ENCODE data around the gene C2orf15. TPM values are rescaled to one million over a fixed set of nuclear protein-coding genes. Genes with fewer than 3 reads are reported as not detected.
"Not testable (repeated sequence)": the region's sequence is repeated elsewhere in the genome, so short reads cannot be mapped to it uniquely, and the experiment has no call there.

Gene C2orf15
- total and polyA plus RNA-seq, 3 experiments from 2014 or later = 0.86 to 4.7 (median 0.92) TPM

DNA sequence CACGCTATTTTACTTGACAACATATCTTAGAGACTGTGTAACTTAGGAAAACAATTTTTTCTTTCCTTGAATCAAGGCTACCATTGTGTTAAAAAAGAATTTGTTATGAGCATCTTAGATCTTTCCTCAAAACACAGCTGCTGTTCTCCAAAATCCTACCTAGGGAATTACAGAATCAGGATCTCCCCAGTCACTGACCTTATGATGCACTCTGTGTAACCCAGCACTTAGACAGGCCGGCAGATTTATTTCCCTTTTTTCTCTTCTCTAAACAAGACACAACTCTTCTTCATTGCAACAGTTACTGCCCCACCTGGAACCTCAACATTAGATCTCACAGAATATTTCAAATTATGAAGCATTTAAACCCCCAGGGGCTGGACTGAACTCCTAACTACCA is 13.5 kb upstream of the C2orf15 start:
- Mint-ChIP-seq H3K4me1 (no peaks in the 10 kb centered on the region), H3K36me3 (peaks cover 23 to 86% (median 29%) of the 10 kb centered on the region in 3 donors), H3K27me3 (peaks cover 0 to 6% of the 10 kb centered on the region in 2 donors), H3K4me3 (no peak overlapping the region), H3K27ac (no peak overlapping the region), H3K9me3 (peaks cover 28 to 78% (median 53%) of the 10 kb centered on the region in 5 donors)
- no peak for DNase-seq
- Histone ChIP-seq H3K4me1 (ENCODE audit: insufficient read depth, low read length) (no peaks in the 10 kb centered on the region), H3K9me3 (ENCODE audit: low read length) (peaks cover 13% of the 10 kb centered on the region), H3K27ac (ENCODE audit: low read depth, low read length) (no peak overlapping the region), H3K36me3 (ENCODE audit: insufficient read depth, low read length) (no peaks in the 10 kb centered on the region), H3K4me3 (ENCODE audit: low read length) (no peak overlapping the region), H3K27me3 (ENCODE audit: insufficient read depth, low read length, poor library complexity, severe bottlenecking) (no peaks in the 10 kb centered on the region)
- ChIA-PET POLR2A (no interaction called here), CTCF (no interaction called here)

DNA sequence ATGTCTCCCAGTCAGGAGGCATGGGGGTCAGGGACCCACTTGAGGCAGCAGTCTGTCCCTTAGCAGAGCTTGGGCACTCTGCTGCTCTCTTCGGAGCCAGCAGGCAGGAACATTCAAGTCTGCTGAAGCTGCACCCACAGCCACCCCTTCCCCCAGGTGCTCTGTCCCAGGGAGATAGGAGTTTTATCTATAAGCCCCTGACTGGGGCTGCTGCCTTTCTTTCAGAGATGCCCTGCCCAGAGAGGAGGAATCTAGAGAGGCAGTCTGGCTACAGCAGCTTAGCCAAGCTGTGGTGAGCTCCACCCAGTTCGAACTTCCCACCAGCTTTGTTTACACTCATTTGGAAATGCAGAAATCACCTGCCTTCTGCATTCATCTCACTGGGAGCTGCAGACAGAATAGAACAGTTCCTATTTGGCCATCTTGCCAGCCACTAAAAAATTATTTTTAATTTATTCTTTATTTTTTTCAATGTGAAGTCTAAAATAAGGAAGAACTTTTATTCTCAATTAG is 6.4 kb upstream of the C2orf15 start:
- H3K27me3 Mint-ChIP-seq; H3K4me3 ChIP-seq (ENCODE audit: low read length); DNase-seq; POLR2A ChIA-PET; H3K36me3 ChIP-seq (ENCODE audit: insufficient read depth, low read length); CTCF ChIA-PET; H3K27ac Mint-ChIP-seq; H3K9me3 ChIP-seq (ENCODE audit: low read length); H3K27me3 ChIP-seq (ENCODE audit: insufficient read depth, low read length, poor library complexity, severe bottlenecking); H3K27ac ChIP-seq (ENCODE audit: low read depth, low read length); H3K4me3 Mint-ChIP-seq; H3K4me1 ChIP-seq (ENCODE audit: insufficient read depth, low read length): not testable (repeated sequence)
- Mint-ChIP-seq H3K9me3 (peaks cover 15 to 47% (median 36%) of the 10 kb centered on the region in 5 donors), H3K36me3 (peaks cover 7 to 51% (median 9%) of the 10 kb centered on the region in 3 donors), H3K4me1 (peaks cover 6 to 13% (median 11%) of the 10 kb centered on the region in 3 donors)

GRCh38 chr2:99139003-99139402 is 2.5 kb upstream of the C2orf15 start:
- H3K27ac ChIP-seq (ENCODE audit: low read depth, low read length) = no peak overlapping the region
- ChIA-PET CTCF (no interaction called here), POLR2A (no interaction called here)
- H3K4me1 ChIP-seq (ENCODE audit: insufficient read depth, low read length) = peaks cover 14% of the 10 kb centered on the region
- no peak overlapping the region for H3K4me3 ChIP-seq (ENCODE audit: low read length)
- no peaks in the 10 kb centered on the region for H3K36me3 ChIP-seq (ENCODE audit: insufficient read depth, low read length)
- Mint-ChIP-seq H3K4me3 (peak overlapping the region in 3 of 7 donors; percentile 12 to 87 (median 29)), H3K27ac (peak overlapping the region in 2 of 8 donors; percentile 55 to 76), H3K4me1 (peaks cover 19 to 28% (median 24%) of the 10 kb centered on the region in 3 donors), H3K36me3 (peaks cover 3 to 16% (median 11%) of the 10 kb centered on the region in 3 donors), H3K27me3 (peaks cover 0 to 2% of the 10 kb centered on the region in 2 donors), H3K9me3 (peaks cover 0 to 10% (median 3%) of the 10 kb centered on the region in 5 donors)
- H3K27me3 ChIP-seq (ENCODE audit: insufficient read depth, low read length, poor library complexity, severe bottlenecking) = no peaks in the 10 kb centered on the region
- no peak for DNase-seq
- no peaks in the 10 kb centered on the region for H3K9me3 ChIP-seq (ENCODE audit: low read length)

GRCh38 chr2:99140056-99140859 is 1.2 kb upstream of the C2orf15 start:
- POLR2A ChIA-PET = interaction anchor here (0.6 to 2.8 kb wide), 7 partner anchors 10 to 350 kb away, joined by 3 to 40 read pairs (median 4); partner anchors contain the start of genes LIPT1, MITD1, MRPL30 and TSGA10
- H3K4me3 ChIP-seq (ENCODE audit: low read length) = peak overlapping the region; percentile 100
- H3K27me3 Mint-ChIP-seq = peaks cover 0 to 2% of the 10 kb centered on the region in 2 donors
- peaks cover 14% of the 10 kb centered on the region for H3K4me1 ChIP-seq (ENCODE audit: insufficient read depth, low read length)
- H3K9me3 Mint-ChIP-seq = peaks cover 0 to 3% (median 0%) of the 10 kb centered on the region in 5 donors
- CTCF ChIA-PET = interaction anchor here (1.0 to 1.7 kb wide), 5 partner anchors 13 to 197 kb away, joined by 3 to 4 read pairs (median 3); partner anchors contain the start of genes EIF5B, LIPT1 and TSGA10
- no peaks in the 10 kb centered on the region for H3K9me3 ChIP-seq (ENCODE audit: low read length)
- peak overlapping the region; percentile 83 to 99 (median 98) for H3K27ac Mint-ChIP-seq
- no peak for DNase-seq
- H3K27ac ChIP-seq (ENCODE audit: low read depth, low read length) = peak overlapping the region; percentile 90
- H3K4me3 Mint-ChIP-seq = peak overlapping the region; percentile 92 to 99 (median 96)
- no peaks in the 10 kb centered on the region for H3K36me3 ChIP-seq (ENCODE audit: insufficient read depth, low read length)
- H3K4me1 Mint-ChIP-seq = peaks cover 19 to 28% (median 24%) of the 10 kb centered on the region in 3 donors
- no peaks in the 10 kb centered on the region for H3K27me3 ChIP-seq (ENCODE audit: insufficient read depth, low read length, poor library complexity, severe bottlenecking)
- H3K36me3 Mint-ChIP-seq = peaks cover 6 to 12% (median 8%) of the 10 kb centered on the region in 3 donors

DNA sequence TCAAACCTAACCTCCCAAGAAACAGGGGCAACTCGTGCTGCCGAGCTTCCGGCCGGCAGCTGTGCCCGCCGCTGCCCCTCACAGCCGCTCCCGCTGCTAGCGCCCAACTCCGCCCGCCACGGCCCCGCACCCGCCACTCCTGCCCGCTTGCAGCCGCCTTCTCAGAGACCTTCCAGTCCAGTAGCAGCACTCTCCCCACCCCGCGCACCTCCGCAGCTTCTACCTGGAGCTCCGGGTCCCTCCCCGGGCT is 722 bp upstream of the C2orf15 start:
- H3K9me3 Mint-ChIP-seq = peaks cover 0 to 3% (median 0%) of the 10 kb centered on the region in 5 donors

DNA sequence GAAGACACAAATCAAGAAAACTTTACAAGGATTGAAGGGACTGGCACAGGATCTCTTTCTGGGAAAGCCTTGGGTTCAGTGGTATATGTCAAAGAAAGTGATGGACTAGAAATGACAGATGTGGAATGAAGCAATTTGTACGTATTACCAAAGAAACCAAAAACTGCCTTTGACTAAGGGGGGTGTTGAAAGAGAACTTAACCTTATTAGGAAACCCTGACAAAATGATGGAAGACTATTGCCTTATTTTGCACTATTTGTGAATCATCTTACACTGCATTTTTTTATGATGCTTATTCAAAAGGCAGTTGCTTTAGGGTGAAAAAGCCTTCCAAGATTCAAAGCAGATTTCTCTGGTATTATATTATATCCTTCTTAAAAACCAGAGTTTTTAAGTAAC is 9.2 kb downstream of the C2orf15 start:
- DNase-seq = no peak
- Mint-ChIP-seq H3K4me3 (peak overlapping the region in 1 of 7 donors; percentile 62), H3K4me1 (peaks cover 7 to 18% (median 11%) of the 10 kb centered on the region in 3 donors), H3K36me3 (peaks cover 0 to 21% (median 2%) of the 10 kb centered on the region in 3 donors), H3K27ac (peak overlapping the region in 1 of 8 donors; percentile 6), H3K9me3 (no peaks in the 10 kb centered on the region), H3K27me3 (peaks cover 0 to 2% of the 10 kb centered on the region in 2 donors)
- H3K9me3 ChIP-seq (ENCODE audit: low read length) = no peaks in the 10 kb centered on the region
- H3K4me3 ChIP-seq (ENCODE audit: low read length) = no peak overlapping the region
- no peaks in the 10 kb centered on the region for H3K36me3 ChIP-seq (ENCODE audit: insufficient read depth, low read length)
- H3K4me1 ChIP-seq (ENCODE audit: insufficient read depth, low read length) = peaks cover 15% of the 10 kb centered on the region
- ChIA-PET CTCF (no interaction called here), POLR2A (no interaction called here)
- H3K27ac ChIP-seq (ENCODE audit: low read depth, low read length) = no peak overlapping the region
- H3K27me3 ChIP-seq (ENCODE audit: insufficient read depth, low read length, poor library complexity, severe bottlenecking) = no peaks in the 10 kb centered on the region

More for the DNA sequence above, 722 bp upstream of the C2orf15 start:
- H3K4me1 Mint-ChIP-seq = peaks cover 19 to 28% (median 24%) of the 10 kb centered on the region in 3 donors
- peak overlapping the region; percentile 83 to 99 (median 98) for H3K27ac Mint-ChIP-seq
- H3K27me3 Mint-ChIP-seq = no peaks in the 10 kb centered on the region
- H3K4me3 Mint-ChIP-seq = peak overlapping the region; percentile 92 to 99 (median 96)
- POLR2A ChIA-PET = interaction anchor here (0.6 to 2.8 kb wide), 8 partner anchors 9 to 350 kb away, joined by 3 to 40 read pairs (median 4); partner anchors contain the start of genes EIF5B, LIPT1, MITD1 and MRPL30
- no peaks in the 10 kb centered on the region for H3K27me3 ChIP-seq (ENCODE audit: insufficient read depth, low read length, poor library complexity, severe bottlenecking)
- no peaks in the 10 kb centered on the region for H3K9me3 ChIP-seq (ENCODE audit: low read length)
- CTCF ChIA-PET = interaction anchor here (1.0 to 1.7 kb wide), 5 partner anchors 12 to 196 kb away, joined by 3 to 4 read pairs (median 3); partner anchors contain the start of genes EIF5B, LIPT1 and TSGA10
- DNase-seq = no peak
- no peaks in the 10 kb centered on the region for H3K36me3 ChIP-seq (ENCODE audit: insufficient read depth, low read length)
- H3K4me1 ChIP-seq (ENCODE audit: insufficient read depth, low read length) = peaks cover 14% of the 10 kb centered on the region
- H3K27ac ChIP-seq (ENCODE audit: low read depth, low read length) = peak overlapping the region; percentile 90
- peaks cover 4 to 12% (median 6%) of the 10 kb centered on the region in 3 donors for H3K36me3 Mint-ChIP-seq
- H3K4me3 ChIP-seq (ENCODE audit: low read length) = peak overlapping the region; percentile 100

- ChIA-PET POLR2A (no interaction called here), CTCF (no interaction called here)
Observed at GRCh38 chr2:99152199-99152895, 10.8 kb downstream of the C2orf15 start.

More at GRCh38 chr2:99152199-99152895, 10.8 kb downstream of the C2orf15 start:
- Mint-ChIP-seq H3K4me3 (no peak overlapping the region), H3K4me1 (peaks cover 23 to 29% (median 27%) of the 10 kb centered on the region in 3 donors), H3K27ac (no peak overlapping the region), H3K36me3 (peaks cover 3 to 30% (median 6%) of the 10 kb centered on the region in 3 donors), H3K9me3 (no peaks in the 10 kb centered on the region), H3K27me3 (no peaks in the 10 kb centered on the region)
- peaks cover 6% of the 10 kb centered on the region for H3K36me3 ChIP-seq (ENCODE audit: insufficient read depth, low read length)
- H3K9me3 ChIP-seq (ENCODE audit: low read length) = no peaks in the 10 kb centered on the region
- H3K27ac ChIP-seq (ENCODE audit: low read depth, low read length) = no peak overlapping the region
- no peak overlapping the region for H3K4me3 ChIP-seq (ENCODE audit: low read length)
- no peak for DNase-seq
- no peaks in the 10 kb centered on the region for H3K27me3 ChIP-seq (ENCODE audit: insufficient read depth, low read length, poor library complexity, severe bottlenecking)
- H3K4me1 ChIP-seq (ENCODE audit: insufficient read depth, low read length) = peaks cover 24% of the 10 kb centered on the region
